K562 (cell line): ENCODE measurements around the gene IFITM2. TPM values are rescaled to one million over a fixed set of nuclear protein-coding genes. Genes with fewer than 3 reads are reported as not detected.

Source experiments
- BDP1 ChIP-seq: IDR thresholded peaks from 3 replicates; pipeline ENCODE4 v1.6.1; 2011; ENCODE audit not compliant: insufficient read length, insufficient read depth
- CREB1 ChIP-seq, 2 experiments: sonication (generic) in 1 of 2; formaldehyde crosslinking in 1 of 2; IDR thresholded peaks; 2 replicates each; pipeline versions ENCODE4 v1.6.1 to v1.8.0; 2012 to 2022; ENCODE audit warnings: inconsistent platforms in 1 of 2, mild to moderate bottlenecking in 1 of 2, missing genetic modification reagents in 1 of 2, moderate library complexity in 1 of 2
- FIP1L1 ChIP-seq: fragments of 200-400 bp; formaldehyde crosslinking; IDR thresholded peaks from 2 replicates; pipeline ENCODE4 v1.6.1; 2018; ENCODE audit warnings: mild to moderate bottlenecking, low read depth, low read length; ENCODE audit not compliant: poor library complexity, severe bottlenecking
- FOXK2 ChIP-seq, 2 experiments: fragments of 450-650 bp; IDR thresholded peaks in 1 of 2; conservative IDR thresholded peaks in 1 of 2; 2 replicates each; pipeline ENCODE4 v1.6.1; 2016; ENCODE audit warnings: low read depth in 2 of 2, mild to moderate bottlenecking in 1 of 2
- MXI1 ChIP-seq: IDR thresholded peaks from 2 replicates; pipeline ENCODE4 v1.6.1; 2011; ENCODE audit warnings: low read depth, mild to moderate bottlenecking, improper control_type of control experiment, low read length
- NCOA1 ChIP-seq: fragments of 450-650 bp; IDR thresholded peaks from 2 replicates; pipeline ENCODE4 v1.6.1; 2016; ENCODE audit warnings: low read depth
- NELFE ChIP-seq: IDR thresholded peaks from 2 replicates; pipeline ENCODE4 v1.6.1; 2011; ENCODE audit warnings: mild to moderate bottlenecking; ENCODE audit not compliant: insufficient read depth, insufficient read length
- NR2C2 ChIP-seq, 2 experiments: fragments of 200-800 bp in 1 of 2; sonication (Bioruptor generic) in 1 of 2; sonication (generic) in 1 of 2; formaldehyde crosslinking in 1 of 2; IDR thresholded peaks; 2 replicates each; pipeline versions ENCODE4 v1.6.1 to v1.8.0; 2016 to 2022; ENCODE audit warnings: mild to moderate bottlenecking in 1 of 2, missing compliant biosample characterization in 1 of 2, missing genetic modification characterization in 1 of 2, missing genetic modification reagents in 1 of 2
- POLR3G ChIP-seq: IDR thresholded peaks from 2 replicates; pipeline ENCODE4 v1.6.1; 2011; ENCODE audit not compliant: insufficient read length, insufficient replicate concordance; ENCODE audit errors: extremely low read depth
- SMARCE1 ChIP-seq: fragments of 450-650 bp; IDR thresholded peaks from 2 replicates; pipeline ENCODE4 v1.7.1; 2016; ENCODE audit warnings: mild to moderate bottlenecking
- polyA plus RNA-seq, 8 experiments: library from polyadenylated mRNA; depleted of rRNA in 4 of 8; stranded (reverse) in 5 of 8; unstranded in 3 of 8; fragments of >200 nt; fragmentation: Nextera tagmentation in 2 of 8; fragmentation: Illumina TruSeq in 1 of 8; extraction: Ambion mirVana in 2 of 8; extraction: Trizol in 1 of 8; gene quantifications; 2 replicates each; pipeline versions ENCODE4 v1.2.1 to v1.2.3, GENCODE V29; 2011 to 2014; ENCODE audit warnings: inconsistent platforms in 1 of 8, missing spikeins in 1 of 8
- total RNA-seq, 7 experiments: library from RNA; depleted of rRNA in 6 of 7; stranded (reverse); fragments of >200 nt in 6 of 7; fragmentation: Illumina TruSeq in 2 of 7; extraction: Trizol in 2 of 7; gene quantifications; 2 replicates each; pipeline versions ENCODE4 v1.2.1 to v1.2.3, GENCODE V29; 2011 to 2021; ENCODE audit warnings: low replicate concordance in 1 of 7
- TF ChIP-seq, protein P1 (sequence below): fragments of 450-650 bp; formaldehyde crosslinking; IDR thresholded peaks from 2 replicates; pipeline ENCODE4 v1.4.0; 2020; ENCODE audit warnings: mild to moderate bottlenecking, moderate library complexity
- TF ChIP-seq, protein P2 (sequence below): fragments of 250-450 bp; sonication (Bioruptor Pico); IDR thresholded peaks from 2 replicates; pipeline ENCODE4 v1.4.0; 2020
- TF ChIP-seq, protein P3 (sequence below), 2 experiments: fragments of 200-800 bp in 1 of 2; sonication (Bioruptor generic) in 1 of 2; sonication (generic) in 1 of 2; formaldehyde crosslinking in 1 of 2; IDR thresholded peaks in 1 of 2; conservative IDR thresholded peaks in 1 of 2; 2 replicates each; pipeline versions ENCODE4 v1.5.0 to v1.6.1; 2016 to 2020; ENCODE audit warnings: missing compliant biosample characterization in 1 of 2, missing genetic modification characterization in 1 of 2, missing genetic modification reagents in 1 of 2
- TF ChIP-seq, protein P4 (sequence below), 2 experiments: fragments of 150-350 bp in 1 of 2; IDR thresholded peaks; 2 replicates each; pipeline ENCODE4 v1.6.1; 2012 to 2016; ENCODE audit warnings: low read depth in 2 of 2, low read length in 2 of 2, mild to moderate bottlenecking in 1 of 2, moderate library complexity in 1 of 2
- TF ChIP-seq, protein P5 (sequence below): fragments of 450-650 bp; IDR thresholded peaks from 2 replicates; pipeline ENCODE4 v1.6.1; 2017; ENCODE audit warnings: antibody characterized with exemption

Gene IFITM2
- total and polyA plus RNA-seq, 9 of the 15 experiments (the other 6 are each of a cell fraction or from before 2014, with no cell fraction given): 52.8 to 4,872 (median 356) TPM

DNA sequence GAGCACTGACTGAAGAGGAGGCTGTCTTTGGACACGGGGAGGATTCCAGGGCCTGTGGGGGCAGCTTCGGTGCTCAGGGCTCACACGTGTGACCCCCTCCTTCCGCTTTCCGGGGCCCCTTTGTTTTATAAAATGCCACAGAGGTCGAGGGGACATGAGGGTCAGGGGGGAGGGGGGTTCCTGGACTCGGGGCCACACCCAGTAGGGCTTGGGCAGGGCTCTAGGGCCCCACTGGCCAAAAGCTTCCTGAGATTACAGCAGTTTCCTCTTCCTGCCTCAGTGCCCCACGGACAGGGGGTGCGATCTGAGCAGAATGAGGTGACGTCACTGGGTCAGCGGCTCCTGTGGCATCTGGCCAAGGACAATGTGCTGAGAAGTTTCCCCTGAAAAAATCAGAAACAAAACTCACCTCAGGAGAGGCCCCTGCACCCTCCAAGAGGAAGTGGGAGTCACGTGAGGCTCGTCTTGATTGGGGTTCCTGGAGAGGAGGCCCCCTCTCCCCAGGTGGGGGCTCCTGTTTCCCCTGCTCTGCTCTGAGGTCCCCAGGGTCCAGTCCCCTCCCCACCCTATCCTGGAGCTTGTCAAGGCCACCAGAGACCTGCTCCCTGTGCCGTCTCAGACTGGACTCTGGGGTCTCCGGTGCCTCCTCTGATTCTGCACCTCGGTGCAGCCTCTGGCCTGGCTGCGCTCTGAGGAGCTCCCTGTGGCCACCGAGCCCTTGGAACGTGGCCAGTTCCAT, 19.4 kb downstream of the IFITM2 start (continued):
- TF ChIP-seq, protein P1, sequence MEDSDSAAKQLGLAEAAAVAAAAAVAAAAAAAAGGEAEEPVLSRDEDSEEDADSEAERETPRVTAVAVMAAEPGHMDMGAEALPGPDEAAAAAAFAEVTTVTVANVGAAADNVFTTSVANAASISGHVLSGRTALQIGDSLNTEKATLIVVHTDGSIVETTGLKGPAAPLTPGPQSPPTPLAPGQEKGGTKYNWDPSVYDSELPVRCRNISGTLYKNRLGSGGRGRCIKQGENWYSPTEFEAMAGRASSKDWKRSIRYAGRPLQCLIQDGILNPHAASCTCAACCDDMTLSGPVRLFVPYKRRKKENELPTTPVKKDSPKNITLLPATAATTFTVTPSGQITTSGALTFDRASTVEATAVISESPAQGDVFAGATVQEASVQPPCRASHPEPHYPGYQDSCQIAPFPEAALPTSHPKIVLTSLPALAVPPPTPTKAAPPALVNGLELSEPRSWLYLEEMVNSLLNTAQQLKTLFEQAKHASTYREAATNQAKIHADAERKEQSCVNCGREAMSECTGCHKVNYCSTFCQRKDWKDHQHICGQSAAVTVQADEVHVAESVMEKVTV: no peak
- TF ChIP-seq NR2C2 (CRISPR knock-in tag; IDR thresholded peaks at IDR 0.05) (no peak), NR2C2 (tag; IDR thresholded peaks at IDR 0.05) (peak; percentile 74), CREB1 (IDR thresholded peaks at IDR 0.05) (peak; percentile 41; the same call in 1 of the 2 replicates), CREB1 (CRISPR knock-in tag; IDR thresholded peaks at IDR 0.05) (peak; percentile 56; the same call in 1 of the 2 replicates), SMARCE1 (peak; percentile 45; the same call in 1 of the 2 replicates), NCOA1 (no peak), FIP1L1 (no peak), MXI1 (no peak), FOXK2 (conservative IDR thresholded peaks at IDR 0.05 in 1 of 2, IDR thresholded peaks at IDR 0.05 in 1 of 2; ENCODE audit: low read depth in 2 of 2) (no peak), NELFE (no peak), POLR3G (no peak), BDP1 (no peak)
- TF ChIP-seq, protein P2, sequence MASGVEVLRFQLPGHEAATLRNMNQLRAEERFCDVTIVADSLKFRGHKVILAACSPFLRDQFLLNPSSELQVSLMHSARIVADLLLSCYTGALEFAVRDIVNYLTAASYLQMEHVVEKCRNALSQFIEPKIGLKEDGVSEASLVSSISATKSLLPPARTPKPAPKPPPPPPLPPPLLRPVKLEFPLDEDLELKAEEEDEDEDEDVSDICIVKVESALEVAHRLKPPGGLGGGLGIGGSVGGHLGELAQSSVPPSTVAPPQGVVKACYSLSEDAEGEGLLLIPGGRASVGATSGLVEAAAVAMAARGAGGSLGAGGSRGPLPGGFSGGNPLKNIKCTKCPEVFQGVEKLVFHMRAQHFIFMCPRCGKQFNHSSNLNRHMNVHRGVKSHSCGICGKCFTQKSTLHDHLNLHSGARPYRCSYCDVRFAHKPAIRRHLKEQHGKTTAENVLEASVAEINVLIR (CRISPR knock-in tag): 0 out of 2 replicates have a peak, but pooled peaks have one; percentile 47
- TF ChIP-seq, protein P3, sequence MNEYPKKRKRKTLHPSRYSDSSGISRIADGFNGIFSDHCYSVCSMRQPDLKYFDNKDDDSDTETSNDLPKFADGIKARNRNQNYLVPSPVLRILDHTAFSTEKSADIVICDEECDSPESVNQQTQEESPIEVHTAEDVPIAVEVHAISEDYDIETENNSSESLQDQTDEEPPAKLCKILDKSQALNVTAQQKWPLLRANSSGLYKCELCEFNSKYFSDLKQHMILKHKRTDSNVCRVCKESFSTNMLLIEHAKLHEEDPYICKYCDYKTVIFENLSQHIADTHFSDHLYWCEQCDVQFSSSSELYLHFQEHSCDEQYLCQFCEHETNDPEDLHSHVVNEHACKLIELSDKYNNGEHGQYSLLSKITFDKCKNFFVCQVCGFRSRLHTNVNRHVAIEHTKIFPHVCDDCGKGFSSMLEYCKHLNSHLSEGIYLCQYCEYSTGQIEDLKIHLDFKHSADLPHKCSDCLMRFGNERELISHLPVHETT (CRISPR knock-in tag; conservative IDR thresholded peaks at IDR 0.05 in 1 of 2, IDR thresholded peaks at IDR 0.05 in 1 of 2): no peak; a peak in 1 of 4 replicates
- TF ChIP-seq, protein P4, sequence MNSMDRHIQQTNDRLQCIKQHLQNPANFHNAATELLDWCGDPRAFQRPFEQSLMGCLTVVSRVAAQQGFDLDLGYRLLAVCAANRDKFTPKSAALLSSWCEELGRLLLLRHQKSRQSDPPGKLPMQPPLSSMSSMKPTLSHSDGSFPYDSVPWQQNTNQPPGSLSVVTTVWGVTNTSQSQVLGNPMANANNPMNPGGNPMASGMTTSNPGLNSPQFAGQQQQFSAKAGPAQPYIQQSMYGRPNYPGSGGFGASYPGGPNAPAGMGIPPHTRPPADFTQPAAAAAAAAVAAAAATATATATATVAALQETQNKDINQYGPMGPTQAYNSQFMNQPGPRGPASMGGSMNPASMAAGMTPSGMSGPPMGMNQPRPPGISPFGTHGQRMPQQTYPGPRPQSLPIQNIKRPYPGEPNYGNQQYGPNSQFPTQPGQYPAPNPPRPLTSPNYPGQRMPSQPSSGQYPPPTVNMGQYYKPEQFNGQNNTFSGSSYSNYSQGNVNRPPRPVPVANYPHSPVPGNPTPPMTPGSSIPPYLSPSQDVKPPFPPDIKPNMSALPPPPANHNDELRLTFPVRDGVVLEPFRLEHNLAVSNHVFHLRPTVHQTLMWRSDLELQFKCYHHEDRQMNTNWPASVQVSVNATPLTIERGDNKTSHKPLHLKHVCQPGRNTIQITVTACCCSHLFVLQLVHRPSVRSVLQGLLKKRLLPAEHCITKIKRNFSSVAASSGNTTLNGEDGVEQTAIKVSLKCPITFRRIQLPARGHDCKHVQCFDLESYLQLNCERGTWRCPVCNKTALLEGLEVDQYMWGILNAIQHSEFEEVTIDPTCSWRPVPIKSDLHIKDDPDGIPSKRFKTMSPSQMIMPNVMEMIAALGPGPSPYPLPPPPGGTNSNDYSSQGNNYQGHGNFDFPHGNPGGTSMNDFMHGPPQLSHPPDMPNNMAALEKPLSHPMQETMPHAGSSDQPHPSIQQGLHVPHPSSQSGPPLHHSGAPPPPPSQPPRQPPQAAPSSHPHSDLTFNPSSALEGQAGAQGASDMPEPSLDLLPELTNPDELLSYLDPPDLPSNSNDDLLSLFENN (IDR thresholded peaks at IDR 0.05; ENCODE audit: low read depth in 2 of 2, low read length in 2 of 2): no peak
- TF ChIP-seq, protein P5, sequence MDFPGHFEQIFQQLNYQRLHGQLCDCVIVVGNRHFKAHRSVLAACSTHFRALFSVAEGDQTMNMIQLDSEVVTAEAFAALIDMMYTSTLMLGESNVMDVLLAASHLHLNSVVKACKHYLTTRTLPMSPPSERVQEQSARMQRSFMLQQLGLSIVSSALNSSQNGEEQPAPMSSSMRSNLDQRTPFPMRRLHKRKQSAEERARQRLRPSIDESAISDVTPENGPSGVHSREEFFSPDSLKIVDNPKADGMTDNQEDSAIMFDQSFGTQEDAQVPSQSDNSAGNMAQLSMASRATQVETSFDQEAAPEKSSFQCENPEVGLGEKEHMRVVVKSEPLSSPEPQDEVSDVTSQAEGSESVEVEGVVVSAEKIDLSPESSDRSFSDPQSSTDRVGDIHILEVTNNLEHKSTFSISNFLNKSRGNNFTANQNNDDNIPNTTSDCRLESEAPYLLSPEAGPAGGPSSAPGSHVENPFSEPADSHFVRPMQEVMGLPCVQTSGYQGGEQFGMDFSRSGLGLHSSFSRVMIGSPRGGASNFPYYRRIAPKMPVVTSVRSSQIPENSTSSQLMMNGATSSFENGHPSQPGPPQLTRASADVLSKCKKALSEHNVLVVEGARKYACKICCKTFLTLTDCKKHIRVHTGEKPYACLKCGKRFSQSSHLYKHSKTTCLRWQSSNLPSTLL: no peak
